ENCODE data around the gene EYA4.

Gene EYA4

DNA sequence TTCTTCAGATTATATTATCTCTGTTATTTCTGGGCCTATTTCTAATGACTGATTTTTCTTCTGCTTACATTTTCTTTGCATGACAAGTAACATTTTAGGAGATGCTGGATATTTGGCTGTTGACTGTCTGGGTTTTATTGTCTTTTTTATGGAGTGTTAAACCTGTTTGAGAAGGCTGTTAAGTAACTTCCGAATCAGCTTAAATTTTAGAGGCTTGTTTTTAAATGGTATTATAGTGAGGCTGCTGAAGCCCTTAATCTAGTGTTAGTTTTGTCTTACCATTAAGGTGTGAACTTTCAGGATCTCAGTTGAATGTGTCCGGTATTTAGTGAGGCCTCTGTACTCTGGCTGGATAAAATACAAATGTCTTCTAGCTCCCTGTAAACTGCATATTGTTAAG, 109.8 kb downstream of the EYA4 start:
- no peak overlapping the region for H3K4ac ChIP-seq (ENCODE audit: low read depth, low read length)
- H4K91ac ChIP-seq (ENCODE audit: low read depth, low read length): no peak overlapping the region
- H2AFZ ChIP-seq (ENCODE audit: insufficient read depth, low read length, poor library complexity): no peak overlapping the region
- no peaks in the 10 kb centered on the region for H3K36me3 ChIP-seq (ENCODE audit: control insufficient read depth in 1 of 2, insufficient read depth in 2 of 2, low read length in 2 of 2)
- no peak for DNase-seq
- no peaks in the 10 kb centered on the region for H3K79me2 ChIP-seq (ENCODE audit: control insufficient read depth, insufficient read depth, low read length, poor library complexity)
- H3K9ac ChIP-seq (ENCODE audit: low read length): no peak overlapping the region
- H2BK12ac ChIP-seq (ENCODE audit: low read length): no peak overlapping the region
- H3K14ac ChIP-seq (ENCODE audit: low read length): no peak overlapping the region
- H4K8ac ChIP-seq (ENCODE audit: low read depth, low read length): no peak overlapping the region
- H3K23ac ChIP-seq (ENCODE audit: low read length): no peak overlapping the region
- no peak overlapping the region for H2BK120ac ChIP-seq (ENCODE audit: insufficient read depth, low read length, poor library complexity)
- H3K9me3 ChIP-seq (ENCODE audit: insufficient read depth, low read depth, low read length): no peaks in the 10 kb centered on the region
- no peak overlapping the region for H4K12ac ChIP-seq (ENCODE audit: low read depth, low read length)
- no peak overlapping the region for H2AK5ac ChIP-seq (ENCODE audit: low read length)
- H3K4me2 ChIP-seq (ENCODE audit: low read length): no peak overlapping the region
- H3K4me3 ChIP-seq (ENCODE audit: low read depth, low read length): no peak overlapping the region
- H3K27me3 ChIP-seq (ENCODE audit: insufficient read depth, low read length): no peaks in the 10 kb centered on the region
- WGBS (ENCODE audit: extremely low coverage, insufficient coverage, insufficient read length): no CpG with 5 or more reads among the region's 2 CpGs
- no peak overlapping the region for H3K18ac ChIP-seq (ENCODE audit: low read length)
- no peak overlapping the region for H2BK5ac ChIP-seq (ENCODE audit: low read depth, low read length, poor library complexity)
- no peak overlapping the region for H3K27ac ChIP-seq (ENCODE audit: low read depth, low read length)
- no peaks in the 10 kb centered on the region for H3K4me1 ChIP-seq (ENCODE audit: control insufficient read depth in 1 of 2, insufficient read depth in 2 of 2, low read length in 2 of 2)
- no peaks in the 10 kb centered on the region for H3K79me1 ChIP-seq (ENCODE audit: low read length)

DNA sequence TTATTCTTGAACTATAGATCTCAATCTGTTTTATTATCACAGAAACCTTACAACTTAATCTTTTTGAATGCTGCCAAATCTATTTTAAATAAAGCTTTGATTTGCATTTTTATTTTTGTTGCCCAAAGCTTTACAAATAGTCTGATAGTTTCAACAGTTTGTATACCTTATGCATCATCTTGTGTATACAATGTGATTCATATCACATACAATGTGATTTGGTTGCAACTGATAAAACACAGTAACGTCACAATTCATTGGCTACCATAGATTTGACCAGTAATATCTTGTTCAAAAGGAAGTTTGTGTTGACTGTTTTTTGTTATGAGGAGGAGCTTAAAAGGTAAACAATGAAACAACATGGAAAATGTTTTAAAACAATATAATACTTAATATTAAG, 110.9 kb downstream of the EYA4 start:
- WGBS (ENCODE audit: extremely low coverage, insufficient coverage, insufficient read length): no CpG with 5 or more reads among the region's 1 CpG
- H3K4ac ChIP-seq (ENCODE audit: low read depth, low read length): no peak overlapping the region

DNA sequence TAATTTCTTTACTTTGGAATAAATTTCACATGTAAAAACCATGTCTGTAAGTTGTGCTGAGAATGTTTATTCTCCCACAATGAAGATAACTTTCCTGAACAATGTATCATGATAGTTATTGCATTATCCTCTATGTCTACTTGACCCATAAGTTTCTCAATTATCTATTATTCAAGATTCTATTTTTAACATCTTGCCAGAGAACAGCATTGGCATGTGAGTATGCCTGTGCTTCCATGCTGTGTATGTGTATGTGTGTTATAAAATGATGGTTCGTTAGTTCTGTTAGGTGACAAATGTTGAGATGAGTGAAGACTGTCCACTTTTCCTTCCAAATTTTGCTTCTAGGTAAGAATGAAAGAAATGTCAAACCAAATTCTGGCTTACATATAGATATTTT, 111.9 kb downstream of the EYA4 start:
- Histone ChIP-seq H2BK120ac (ENCODE audit: insufficient read depth, low read length, poor library complexity) (no peak overlapping the region), H3K4ac (ENCODE audit: low read depth, low read length) (no peak overlapping the region), H3K14ac (ENCODE audit: low read length) (no peak overlapping the region), H2BK5ac (ENCODE audit: low read depth, low read length, poor library complexity) (no peak overlapping the region), H3K9me3 (ENCODE audit: insufficient read depth, low read depth, low read length) (no peaks in the 10 kb centered on the region), H3K36me3 (ENCODE audit: control insufficient read depth in 1 of 2, insufficient read depth in 2 of 2, low read length in 2 of 2) (no peaks in the 10 kb centered on the region), H3K4me1 (ENCODE audit: control insufficient read depth in 1 of 2, insufficient read depth in 2 of 2, low read length in 2 of 2) (no peaks in the 10 kb centered on the region), H3K79me1 (ENCODE audit: low read length) (no peaks in the 10 kb centered on the region), H4K12ac (ENCODE audit: low read depth, low read length) (no peak overlapping the region), H4K91ac (ENCODE audit: low read depth, low read length) (no peak overlapping the region), H2AK5ac (ENCODE audit: low read length) (no peak overlapping the region), H3K27me3 (ENCODE audit: insufficient read depth, low read length) (no peaks in the 10 kb centered on the region), H3K79me2 (ENCODE audit: control insufficient read depth, insufficient read depth, low read length, poor library complexity) (no peaks in the 10 kb centered on the region), H3K23ac (ENCODE audit: low read length) (no peak overlapping the region), H3K9ac (ENCODE audit: low read length) (no peak overlapping the region), H2BK12ac (ENCODE audit: low read length) (no peak overlapping the region), H3K18ac (ENCODE audit: low read length) (no peak overlapping the region), H3K4me3 (ENCODE audit: low read depth, low read length) (no peak overlapping the region), H2AFZ (ENCODE audit: insufficient read depth, low read length, poor library complexity) (no peak overlapping the region), H4K8ac (ENCODE audit: low read depth, low read length) (no peak overlapping the region), H3K4me2 (ENCODE audit: low read length) (no peak overlapping the region), H3K27ac (ENCODE audit: low read depth, low read length) (no peak overlapping the region)
- DNase-seq: no peak
- WGBS (ENCODE audit: extremely low coverage, insufficient coverage, insufficient read length): no CpG with 5 or more reads among the region's 1 CpG

More for the DNA sequence above, 110.9 kb downstream of the EYA4 start:
- Histone ChIP-seq H2AK5ac (ENCODE audit: low read length) (no peak overlapping the region), H3K36me3 (ENCODE audit: control insufficient read depth in 1 of 2, insufficient read depth in 2 of 2, low read length in 2 of 2) (no peaks in the 10 kb centered on the region), H3K4me3 (ENCODE audit: low read depth, low read length) (no peak overlapping the region), H3K23ac (ENCODE audit: low read length) (no peak overlapping the region), H2BK12ac (ENCODE audit: low read length) (no peak overlapping the region), H4K12ac (ENCODE audit: low read depth, low read length) (no peak overlapping the region), H3K14ac (ENCODE audit: low read length) (no peak overlapping the region), H3K4me2 (ENCODE audit: low read length) (no peak overlapping the region), H3K27me3 (ENCODE audit: insufficient read depth, low read length) (no peaks in the 10 kb centered on the region), H2AFZ (ENCODE audit: insufficient read depth, low read length, poor library complexity) (no peak overlapping the region), H4K91ac (ENCODE audit: low read depth, low read length) (no peak overlapping the region), H3K79me1 (ENCODE audit: low read length) (no peaks in the 10 kb centered on the region), H2BK5ac (ENCODE audit: low read depth, low read length, poor library complexity) (no peak overlapping the region), H3K27ac (ENCODE audit: low read depth, low read length) (no peak overlapping the region), H3K9ac (ENCODE audit: low read length) (no peak overlapping the region), H3K4me1 (ENCODE audit: control insufficient read depth in 1 of 2, insufficient read depth in 2 of 2, low read length in 2 of 2) (no peaks in the 10 kb centered on the region), H2BK120ac (ENCODE audit: insufficient read depth, low read length, poor library complexity) (no peak overlapping the region), H4K8ac (ENCODE audit: low read depth, low read length) (no peak overlapping the region), H3K9me3 (ENCODE audit: insufficient read depth, low read depth, low read length) (no peaks in the 10 kb centered on the region), H3K79me2 (ENCODE audit: control insufficient read depth, insufficient read depth, low read length, poor library complexity) (no peaks in the 10 kb centered on the region), H3K18ac (ENCODE audit: low read length) (no peak overlapping the region)
- DNase-seq: no peak

DNA sequence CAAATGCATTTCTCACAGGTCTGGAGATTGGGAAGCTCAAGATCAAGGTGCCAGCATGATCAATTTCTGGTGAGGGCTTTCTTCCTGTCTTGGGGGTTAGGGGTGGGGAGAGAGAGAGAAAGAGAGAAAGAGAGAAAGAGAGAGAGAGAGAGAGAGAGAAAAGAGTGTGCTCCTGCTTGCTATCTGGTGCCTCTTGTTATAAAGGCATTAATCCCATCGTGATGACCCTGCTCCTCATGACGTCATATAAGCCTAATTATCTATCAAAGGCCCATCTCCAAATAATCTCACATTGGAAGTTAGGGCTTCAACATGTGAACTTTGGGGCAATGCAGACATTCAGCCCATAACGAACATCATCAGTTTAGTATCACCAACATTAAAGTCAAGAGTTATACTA, 114.8 kb downstream of the EYA4 start:
- H3K4me3 ChIP-seq (ENCODE audit: low read depth, low read length): no peak overlapping the region
- no peak overlapping the region for H2AFZ ChIP-seq (ENCODE audit: insufficient read depth, low read length, poor library complexity)
- H3K4me1 ChIP-seq (ENCODE audit: control insufficient read depth in 1 of 2, insufficient read depth in 2 of 2, low read length in 2 of 2): no peaks in the 10 kb centered on the region
- no peak overlapping the region for H2AK5ac ChIP-seq (ENCODE audit: low read length)
- no peak overlapping the region for H4K8ac ChIP-seq (ENCODE audit: low read depth, low read length)
- DNase-seq: no peak
- H3K4ac ChIP-seq (ENCODE audit: low read depth, low read length): no peak overlapping the region
- H3K27ac ChIP-seq (ENCODE audit: low read depth, low read length): no peak overlapping the region
- H2BK12ac ChIP-seq (ENCODE audit: low read length): no peak overlapping the region
- no peak overlapping the region for H3K4me2 ChIP-seq (ENCODE audit: low read length)
- H3K18ac ChIP-seq (ENCODE audit: low read length): no peak overlapping the region
- H3K79me1 ChIP-seq (ENCODE audit: low read length): no peaks in the 10 kb centered on the region
- H3K79me2 ChIP-seq (ENCODE audit: control insufficient read depth, insufficient read depth, low read length, poor library complexity): no peaks in the 10 kb centered on the region
- no peaks in the 10 kb centered on the region for H3K36me3 ChIP-seq (ENCODE audit: control insufficient read depth in 1 of 2, insufficient read depth in 2 of 2, low read length in 2 of 2)
- no peaks in the 10 kb centered on the region for H3K9me3 ChIP-seq (ENCODE audit: insufficient read depth, low read depth, low read length)
- no peak overlapping the region for H2BK120ac ChIP-seq (ENCODE audit: insufficient read depth, low read length, poor library complexity)
- H3K27me3 ChIP-seq (ENCODE audit: insufficient read depth, low read length): no peaks in the 10 kb centered on the region
- no peak overlapping the region for H3K23ac ChIP-seq (ENCODE audit: low read length)
- no peak overlapping the region for H4K91ac ChIP-seq (ENCODE audit: low read depth, low read length)
- H4K12ac ChIP-seq (ENCODE audit: low read depth, low read length): no peak overlapping the region
- H3K14ac ChIP-seq (ENCODE audit: low read length): no peak overlapping the region
- no peak overlapping the region for H2BK5ac ChIP-seq (ENCODE audit: low read depth, low read length, poor library complexity)
- no peak overlapping the region for H3K9ac ChIP-seq (ENCODE audit: low read length)
- no CpG with 5 or more reads among the region's 3 CpGs for WGBS (ENCODE audit: extremely low coverage, insufficient coverage, insufficient read length)
